A673 (cell line): ENCODE results near the gene TENM4.

ENCODE experiments used
- CTCF ChIP-seq: fragments of 300-800, 200-600 bp; sonication (generic); conservative IDR thresholded peaks from 2 replicates; pipeline ENCODE4 v1.5.1; 2017; ENCODE audit warnings: low read depth, mild to moderate bottlenecking, antibody characterized with exemption, low read length, moderate library complexity, mixed read lengths
- EZH2 ChIP-seq: fragments of 200-600 bp; sonication (generic); IDR thresholded peaks from 2 replicates; pipeline ENCODE4 v1.6.1; 2017; ENCODE audit warnings: borderline replicate concordance, low read depth, mild to moderate bottlenecking, mixed read lengths, antibody characterized with exemption, low read length; ENCODE audit not compliant: poor library complexity, severe bottlenecking

- TF ChIP-seq CTCF (no peak), EZH2 (no peak)
Observed at GRCh38 chr11:79086056-79086455, 354.8 kb downstream of the TENM4 start.
